ENCODE data around the gene MRPS12.
"Not testable (repeated sequence)": the region's sequence is repeated elsewhere in the genome, so short reads cannot be mapped to it uniquely, and the experiment has no call there.

Gene MRPS12

DNA sequence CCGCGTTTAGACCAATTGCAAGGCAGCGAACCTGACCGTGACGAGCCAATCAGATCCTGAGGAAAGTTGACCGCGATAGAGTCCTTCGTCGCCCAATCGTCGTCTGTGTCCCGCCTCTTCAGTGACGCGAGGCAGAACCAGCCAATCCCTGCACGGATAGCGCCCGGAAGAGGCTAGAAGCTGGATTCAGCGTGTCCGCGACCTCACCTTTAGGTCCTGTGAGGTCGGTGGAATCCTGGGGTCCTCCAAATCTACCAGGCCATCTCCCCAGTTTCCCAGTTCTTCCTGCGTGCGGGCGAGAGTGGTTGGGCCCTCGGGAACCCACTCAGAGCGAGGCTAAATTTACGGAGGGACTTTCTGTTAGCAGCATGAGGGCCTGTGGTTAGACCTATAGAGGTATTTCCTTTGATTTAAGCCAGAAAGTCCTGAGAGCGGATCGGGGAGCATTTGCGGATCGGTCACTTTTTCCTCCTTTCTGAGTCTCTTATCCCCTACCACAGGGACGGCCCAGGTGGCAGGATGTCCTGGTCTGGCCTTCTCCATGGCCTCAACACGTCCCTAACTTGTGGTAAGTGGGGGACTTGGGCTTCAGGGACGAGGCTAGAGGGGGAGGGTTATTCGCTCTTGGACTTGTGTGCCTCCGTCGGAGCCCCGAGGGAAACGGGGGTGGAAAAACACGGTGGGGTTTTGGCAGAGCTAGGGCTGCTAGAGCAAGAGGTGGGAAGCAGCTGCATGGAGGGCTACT, at the start of gene MRPS12:
TSS of gene MRPS12 (plus strand) at position 169 of the 745 bp plus-strand sequence. CDS start at position 520, 351 bp downstream.
- DNase-seq (ENCODE audit: low spot score): peak; percentile 98

DNA sequence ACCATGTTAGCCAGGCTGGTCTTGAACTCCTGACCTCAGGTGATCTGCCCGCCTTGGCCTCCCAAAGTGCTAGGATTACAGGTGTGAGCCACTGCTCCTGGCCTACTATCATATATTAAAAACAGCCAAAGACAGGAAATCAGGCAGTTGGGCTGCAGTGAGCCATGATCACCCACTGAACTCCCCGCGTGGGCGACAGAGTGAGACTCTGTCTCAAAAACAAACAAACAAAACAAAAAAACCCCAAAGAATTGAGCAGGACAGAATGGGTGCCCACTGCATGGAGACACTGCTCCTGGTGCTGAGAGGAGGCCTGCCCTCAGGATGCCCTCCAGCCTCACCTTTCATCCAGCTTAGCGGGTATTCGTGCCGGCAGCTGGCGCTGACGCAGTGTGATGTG, 47.5 kb upstream of the MRPS12 start:
- DNase-seq (ENCODE audit: low spot score): no peak

DNA sequence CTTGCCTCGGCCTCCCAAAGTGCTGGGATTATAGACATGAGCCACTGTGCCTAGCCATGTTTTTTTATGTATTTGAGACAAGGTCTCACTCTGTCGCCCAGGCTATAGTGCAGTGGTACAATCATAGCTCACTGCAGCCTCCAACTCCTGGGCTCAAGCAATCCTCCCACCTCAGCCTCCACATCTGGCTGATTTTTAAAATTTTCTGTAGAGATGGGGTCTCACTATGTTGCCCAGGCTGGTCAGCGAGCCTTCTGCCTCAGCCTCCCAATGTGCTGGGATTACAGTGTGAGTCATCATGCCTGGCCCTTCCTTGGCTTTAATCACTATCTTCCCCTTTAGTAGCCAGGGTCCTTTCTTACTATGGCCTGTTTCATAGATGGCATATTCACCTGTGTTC, 46.1 kb upstream of the MRPS12 start:
- not testable (repeated sequence) for DNase-seq (ENCODE audit: low spot score)

DNA sequence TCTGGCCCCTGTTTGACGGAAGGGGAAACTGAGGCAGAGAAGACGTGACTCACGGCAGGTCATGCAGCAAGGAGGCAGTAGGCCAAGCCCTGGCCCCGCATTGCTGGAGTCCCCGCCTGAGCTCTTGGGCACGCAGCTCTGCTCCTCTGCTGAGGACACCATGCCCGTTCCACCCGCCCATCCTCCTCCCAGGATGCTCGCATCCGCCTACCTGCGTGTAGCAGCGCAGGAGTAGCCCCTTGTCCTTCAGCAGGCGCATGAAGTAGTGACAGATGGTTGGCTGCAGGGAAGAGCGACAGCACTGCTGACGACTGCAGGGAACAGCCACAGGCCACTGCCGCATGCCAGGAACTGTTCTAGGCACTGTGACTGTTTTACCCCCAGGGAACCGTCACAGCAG, 41.9 kb upstream of the MRPS12 start:
- DNase-seq (ENCODE audit: low spot score): no peak

DNA sequence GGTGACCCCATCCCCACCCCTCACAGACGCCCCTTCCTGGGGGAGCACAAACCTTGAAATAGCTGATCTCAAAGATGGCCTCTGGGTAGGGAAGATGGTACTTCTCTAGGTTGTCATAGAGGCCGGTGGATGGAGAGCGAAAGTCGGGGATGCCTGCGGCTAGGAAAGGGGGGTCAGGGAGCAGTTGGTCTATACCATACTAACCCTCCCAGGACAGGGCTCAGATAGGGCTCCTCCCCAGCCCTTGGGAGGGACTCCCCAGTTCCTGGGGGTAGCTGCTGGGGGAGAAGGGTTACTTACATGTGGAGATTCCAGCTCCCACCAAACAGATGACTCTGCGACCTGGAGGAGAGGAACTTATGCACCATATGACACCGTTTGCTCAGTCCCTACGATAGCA, 40.9 kb upstream of the MRPS12 start:
- DNase-seq (ENCODE audit: low spot score): no peak

DNA sequence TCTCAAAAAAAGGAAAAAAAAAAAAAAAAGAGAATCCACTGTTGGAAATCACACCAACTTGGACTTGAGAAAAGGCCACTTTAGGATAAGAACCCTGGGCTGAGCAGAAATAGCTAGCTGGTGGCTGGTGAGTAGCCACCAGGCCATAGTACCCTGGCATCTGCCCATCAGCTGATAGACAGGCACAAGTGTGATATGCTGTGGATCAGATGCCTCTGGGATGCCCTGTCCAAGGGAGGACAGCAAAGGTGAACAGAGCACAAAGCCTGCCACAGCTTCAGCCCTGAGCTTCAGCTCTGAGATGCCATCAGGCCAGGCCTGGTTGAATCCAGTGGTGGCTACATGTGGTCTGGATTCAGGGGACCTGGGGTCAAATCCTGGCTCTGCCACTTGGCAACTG, 40.1 kb upstream of the MRPS12 start:
- no peak for DNase-seq (ENCODE audit: low spot score)

DNA sequence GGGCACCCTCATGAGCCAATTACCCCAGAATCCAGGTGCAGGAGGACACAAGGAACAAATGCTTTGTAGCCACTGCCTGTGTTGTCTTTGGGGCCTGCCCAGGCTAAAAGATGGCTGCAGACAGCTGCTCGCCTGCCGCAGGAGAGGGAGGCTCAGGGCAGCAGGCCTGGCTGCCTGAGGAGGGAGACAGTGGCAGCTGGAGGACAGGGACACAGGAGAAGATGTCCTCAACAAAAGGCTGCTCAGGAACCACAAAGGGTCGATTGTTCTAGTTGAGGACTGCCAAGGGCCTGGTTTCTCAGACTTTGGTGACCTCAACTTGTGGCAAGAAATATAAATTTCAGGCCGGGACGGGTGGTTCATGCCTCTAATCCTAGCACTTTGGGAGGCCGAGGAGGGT, 39.0 kb upstream of the MRPS12 start:
- no peak for DNase-seq (ENCODE audit: low spot score)

DNA sequence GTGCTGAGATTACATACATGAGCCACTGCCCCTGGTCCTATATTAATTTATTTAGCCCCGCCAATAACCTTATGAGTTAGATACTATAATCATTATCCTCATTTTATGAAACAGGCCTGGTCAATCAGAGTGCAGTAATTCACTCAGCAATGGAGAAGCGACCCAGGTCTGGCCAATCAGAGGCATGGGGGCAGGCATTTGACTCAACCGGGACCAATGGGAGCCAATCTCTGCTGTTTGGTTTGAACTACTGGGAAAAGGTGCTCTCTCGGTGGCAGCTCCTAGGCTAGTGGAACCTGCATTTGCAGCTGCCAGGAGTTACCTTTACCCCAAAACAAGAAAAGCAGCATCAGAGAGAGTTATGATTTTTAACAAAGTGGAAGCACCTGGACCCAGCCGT, 37.9 kb upstream of the MRPS12 start:
- no peak for DNase-seq (ENCODE audit: low spot score)

DNA sequence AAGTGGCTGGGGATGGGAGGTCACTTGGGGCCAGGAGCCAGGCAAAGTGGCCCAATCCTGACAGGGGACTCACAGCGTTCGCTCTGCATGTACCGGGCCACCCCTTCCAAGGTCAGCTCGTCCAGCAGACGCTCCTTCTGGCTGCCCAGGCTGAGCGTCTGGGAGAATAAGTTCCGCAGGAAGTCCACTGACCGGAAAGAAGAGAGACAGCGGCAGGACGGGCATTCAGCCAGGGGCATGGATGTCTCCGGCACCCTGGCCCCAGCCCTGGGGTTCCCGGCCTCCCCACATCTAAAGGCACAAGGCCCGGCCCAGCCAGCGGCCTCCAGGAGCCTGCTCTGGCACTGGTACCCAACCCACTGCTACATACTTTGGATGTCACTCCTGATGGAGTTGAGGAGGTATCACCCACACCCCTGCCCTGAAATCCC, 37.4 kb upstream of the MRPS12 start:
- DNase-seq (ENCODE audit: low spot score): no peak

DNA sequence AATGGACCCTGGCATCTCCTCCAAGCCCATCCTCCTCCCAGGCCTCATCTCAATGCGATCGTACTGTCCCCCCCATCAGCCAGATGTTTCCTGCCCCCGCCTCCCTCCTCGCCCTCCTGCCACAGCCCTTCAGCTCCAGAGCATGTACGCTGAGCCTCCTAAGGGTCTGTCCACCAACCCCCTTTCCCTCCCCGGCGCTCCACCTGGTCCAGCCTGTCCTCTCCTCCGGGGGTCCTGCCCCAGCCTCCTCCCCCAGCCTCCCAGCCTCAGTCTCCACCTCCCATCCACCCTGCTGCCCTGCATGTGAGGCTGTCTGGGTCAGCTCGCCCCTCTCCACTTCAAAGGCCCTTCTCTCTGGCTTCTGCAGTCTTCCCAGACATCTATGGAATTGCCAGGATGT, 35.8 kb upstream of the MRPS12 start:
- DNase-seq (ENCODE audit: low spot score): no peak

DNA sequence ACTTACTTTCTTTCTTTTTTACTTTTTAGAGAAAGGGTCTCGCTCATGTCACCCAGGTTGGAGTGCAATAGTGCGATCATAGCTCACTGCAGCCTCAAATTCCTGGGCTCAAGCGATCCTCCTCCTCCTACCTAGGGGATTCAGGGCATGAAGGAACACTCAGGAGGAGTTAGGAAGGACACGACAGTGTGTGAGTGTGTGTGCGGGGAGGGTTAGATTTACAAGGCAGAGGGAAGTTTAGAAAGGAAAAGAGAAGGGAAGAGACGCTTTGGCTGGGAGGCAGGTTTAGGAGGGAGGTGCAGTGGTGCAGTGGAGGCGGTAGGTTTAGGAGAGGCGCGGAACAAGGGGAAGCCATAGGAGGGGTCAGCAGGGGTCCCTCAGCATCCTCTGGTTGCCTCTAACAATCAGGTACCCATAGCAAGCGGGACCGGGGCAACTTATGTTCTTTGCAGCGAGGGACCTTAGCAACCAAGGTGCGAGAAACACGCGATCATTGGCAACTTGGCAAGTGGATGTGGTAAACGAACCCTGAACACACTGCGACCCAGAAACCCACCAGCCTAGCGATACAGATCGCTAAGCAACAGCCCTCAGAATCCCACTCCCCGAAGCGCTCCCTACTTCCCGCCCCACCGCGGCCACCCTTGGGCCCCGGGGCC, 31.8 kb upstream of the MRPS12 start:
- peak; percentile 38 for DNase-seq (ENCODE audit: low spot score)

DNA sequence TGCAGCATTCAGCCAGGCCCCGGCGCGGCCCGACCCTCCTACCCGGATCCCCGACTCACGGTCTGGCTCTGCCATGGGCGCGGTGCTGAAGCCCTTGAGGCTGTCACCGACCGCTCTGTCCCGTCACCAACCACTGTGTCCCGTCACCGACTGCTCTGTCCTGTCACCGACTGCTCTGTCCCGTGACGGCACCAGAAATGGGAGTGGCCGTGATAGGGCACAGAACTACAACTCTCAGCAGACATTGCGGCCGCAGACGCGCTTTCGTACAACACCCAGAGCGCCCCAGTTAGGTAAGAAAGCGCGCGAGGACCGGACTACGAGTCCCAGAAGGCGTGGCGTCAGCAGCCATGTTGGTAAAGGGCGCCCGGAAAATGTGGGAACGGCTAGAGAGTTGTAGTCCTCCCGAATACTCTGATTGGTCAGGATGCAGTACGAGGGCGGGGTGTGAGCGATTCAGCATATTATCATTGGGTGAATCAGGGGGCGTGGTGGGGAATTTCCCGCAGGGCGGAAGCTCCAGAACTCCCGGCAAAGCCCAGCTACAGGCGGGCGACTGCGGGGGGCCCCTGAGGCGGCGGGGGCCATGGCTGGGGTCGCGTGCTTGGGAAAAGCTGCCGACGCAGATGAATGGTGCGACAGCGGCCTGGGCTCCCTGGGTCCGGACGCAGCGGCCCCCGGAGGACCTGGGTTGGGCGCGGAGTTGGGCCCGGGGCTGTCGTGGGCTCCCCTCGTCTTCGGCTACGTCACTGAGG, 31.1 kb upstream of the MRPS12 start, which contains the start of the genes NFKBIB and SIRT2:
TSS of gene NFKBIB (plus strand) at position 523 of the 755 bp plus-strand sequence. CDS start at position 587, 64 bp downstream.
TSS of gene SIRT2 (minus strand) at position 172 of the 755 bp plus-strand sequence. CDS start at position 75, 97 bp downstream.
- DNase-seq (ENCODE audit: low spot score): peak; percentile 98

DNA sequence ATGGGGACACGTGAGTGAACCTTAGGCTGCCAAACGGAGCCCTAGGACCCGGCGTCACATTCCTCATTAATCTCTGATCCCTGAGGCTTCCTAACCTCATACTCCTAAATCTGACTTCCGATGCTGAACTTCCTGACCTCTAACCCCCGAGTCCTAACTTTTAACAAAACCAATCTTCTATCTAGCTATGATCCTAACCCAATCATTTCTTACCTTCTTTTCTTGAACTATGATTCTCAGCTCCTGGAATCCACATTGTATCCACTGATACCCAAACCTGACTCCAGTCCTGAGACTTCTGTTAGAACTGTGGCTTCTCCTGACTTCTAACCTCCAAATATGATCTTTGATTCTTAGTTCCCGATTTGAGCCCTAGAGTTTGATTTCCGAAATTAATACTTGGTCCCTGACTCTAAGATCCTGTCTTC, 30.5 kb upstream of the MRPS12 start:
- no peak for DNase-seq (ENCODE audit: low spot score)

DNA sequence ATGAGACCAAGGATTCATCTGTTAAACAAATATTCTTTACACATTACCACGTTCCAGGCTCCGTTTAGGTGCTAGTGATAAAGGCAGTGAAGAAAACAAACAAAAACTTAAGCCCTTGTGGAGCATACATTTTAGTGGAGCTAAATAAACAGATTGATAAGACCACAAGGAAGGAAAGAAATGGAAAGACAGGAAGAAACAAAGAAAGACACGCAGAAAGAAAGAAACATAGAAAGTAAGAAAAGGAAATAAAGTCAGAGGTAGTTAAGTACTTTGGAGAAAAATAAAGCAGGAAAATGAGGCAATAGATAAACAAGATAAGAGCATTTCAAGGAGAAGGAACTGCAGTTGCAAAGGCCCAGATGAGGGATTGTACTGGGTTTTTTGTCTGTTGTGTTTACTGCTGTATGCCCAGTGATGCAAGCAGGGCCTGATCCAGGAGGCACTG, 30.0 kb upstream of the MRPS12 start:
- no peak for DNase-seq (ENCODE audit: low spot score)

DNA sequence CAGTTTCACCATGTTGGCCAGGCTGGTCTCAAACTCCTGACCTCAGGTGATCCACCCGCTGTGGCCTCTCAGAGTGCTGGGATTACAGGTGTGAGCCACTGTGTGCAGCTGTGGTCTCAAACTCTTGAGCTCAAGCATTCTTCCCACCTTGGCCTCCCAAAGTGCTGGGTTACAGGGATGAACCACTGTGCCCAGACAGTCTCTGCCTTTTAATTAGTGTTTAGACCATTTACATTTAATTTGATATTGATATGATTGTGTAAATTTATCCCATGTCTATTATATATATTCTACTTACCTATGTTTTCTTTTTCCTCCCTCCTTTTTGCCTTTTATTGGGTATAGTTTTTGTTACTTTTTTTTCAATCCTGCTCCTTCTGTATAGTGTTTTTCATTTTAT, 29.1 kb upstream of the MRPS12 start:
- DNase-seq (ENCODE audit: low spot score): no peak

DNA sequence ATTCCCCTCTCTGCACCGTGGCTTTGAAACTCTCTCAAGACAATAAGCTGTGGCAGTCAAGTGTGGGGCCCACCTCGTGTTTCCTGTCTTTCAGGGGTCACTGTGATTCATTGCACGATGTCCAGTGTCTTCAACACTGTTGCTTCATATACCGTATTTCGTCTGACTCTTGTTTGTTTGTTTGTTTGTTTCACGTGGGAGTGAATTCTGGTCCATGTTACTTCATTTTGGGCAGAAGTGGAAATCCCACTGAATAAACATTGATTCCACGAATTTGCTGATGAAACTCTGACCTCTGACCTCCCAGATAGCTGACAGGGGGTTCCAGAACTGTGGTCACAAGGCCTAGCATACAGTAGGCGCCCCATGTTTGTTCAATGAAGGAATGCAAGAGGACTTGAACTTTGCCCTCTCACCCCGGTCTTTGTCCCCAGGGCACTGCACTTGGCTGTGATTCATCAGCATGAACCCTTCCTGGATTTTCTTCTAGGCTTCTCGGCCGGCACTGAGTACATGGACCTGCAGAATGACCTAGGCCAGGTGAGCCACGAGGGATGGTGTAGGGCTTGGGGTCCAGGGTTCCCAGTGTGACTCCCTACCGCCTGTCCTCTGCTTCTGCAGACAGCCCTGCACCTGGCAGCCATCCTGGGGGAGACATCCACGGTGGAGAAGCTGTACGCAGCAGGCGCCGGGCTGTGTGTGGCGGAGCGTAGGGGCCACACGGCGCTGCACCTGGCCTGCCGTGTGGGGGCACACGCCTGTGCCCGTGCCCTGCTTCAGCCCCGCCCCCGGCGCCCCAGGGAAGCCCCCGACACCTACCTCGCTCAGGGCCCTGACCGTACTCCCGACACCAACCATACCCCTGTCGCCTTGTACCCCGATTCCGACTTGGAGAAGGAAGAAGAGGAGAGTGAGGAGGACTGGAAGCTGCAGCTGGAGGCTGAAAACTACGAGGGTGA, 25.9 kb upstream of the MRPS12 start:
- no peak for DNase-seq (ENCODE audit: low spot score)

DNA sequence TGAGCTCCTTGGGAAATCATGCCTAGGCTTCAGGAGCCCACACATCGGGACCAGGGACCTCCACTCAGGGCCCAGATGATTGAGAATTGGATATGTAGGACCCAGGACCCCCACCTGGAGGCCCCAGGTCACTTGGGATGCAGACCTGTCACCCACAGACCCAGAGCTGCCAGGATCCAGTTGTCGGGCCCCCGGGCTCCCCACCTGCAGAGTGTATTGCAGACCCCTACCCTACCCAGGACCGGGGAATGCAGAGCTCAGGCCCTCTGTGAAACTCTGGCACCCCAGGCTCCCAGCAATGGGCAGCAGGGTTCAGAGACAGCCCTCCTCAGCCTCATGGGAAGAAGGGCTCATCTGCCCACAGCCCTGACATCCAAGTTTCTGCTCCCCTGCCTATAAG, 25.1 kb upstream of the MRPS12 start:
- DNase-seq (ENCODE audit: low spot score): no peak

DNA sequence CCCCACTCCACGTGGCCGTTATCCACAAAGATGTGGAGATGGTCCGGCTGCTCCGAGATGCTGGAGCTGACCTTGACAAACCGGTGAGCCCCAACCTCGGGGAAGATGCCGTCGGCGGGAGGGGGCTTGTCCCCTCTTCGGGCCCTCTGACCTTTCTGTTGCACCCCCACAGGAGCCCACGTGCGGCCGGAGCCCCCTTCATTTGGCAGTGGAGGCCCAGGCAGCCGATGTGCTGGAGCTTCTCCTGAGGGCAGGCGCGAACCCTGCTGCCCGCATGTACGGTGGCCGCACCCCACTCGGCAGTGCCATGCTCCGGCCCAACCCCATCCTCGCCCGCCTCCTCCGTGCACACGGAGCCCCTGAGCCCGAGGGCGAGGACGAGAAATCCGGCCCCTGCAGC, 23.5 kb upstream of the MRPS12 start:
- no peak for DNase-seq (ENCODE audit: low spot score)

DNA sequence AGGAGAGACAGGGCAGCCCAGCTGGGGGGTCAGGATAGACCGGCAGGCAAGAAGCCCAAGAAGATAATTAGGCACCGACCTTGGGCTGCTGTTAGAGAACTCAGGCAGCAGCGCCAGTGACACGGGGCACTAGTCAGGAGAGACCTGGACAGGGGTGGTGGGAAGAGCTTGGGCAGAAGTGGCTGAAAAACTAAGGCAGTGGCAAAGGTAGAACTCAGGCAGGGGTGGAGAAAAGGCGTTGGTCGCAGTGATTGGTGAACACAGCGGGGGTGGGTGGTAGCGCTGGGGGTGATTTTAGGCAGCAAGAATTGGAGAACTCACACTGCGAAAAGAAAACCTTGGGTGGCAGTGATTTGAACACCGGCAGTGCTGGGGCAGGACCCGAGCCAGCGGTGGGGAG, 23.1 kb upstream of the MRPS12 start:
- DNase-seq (ENCODE audit: low spot score): no peak

DNA sequence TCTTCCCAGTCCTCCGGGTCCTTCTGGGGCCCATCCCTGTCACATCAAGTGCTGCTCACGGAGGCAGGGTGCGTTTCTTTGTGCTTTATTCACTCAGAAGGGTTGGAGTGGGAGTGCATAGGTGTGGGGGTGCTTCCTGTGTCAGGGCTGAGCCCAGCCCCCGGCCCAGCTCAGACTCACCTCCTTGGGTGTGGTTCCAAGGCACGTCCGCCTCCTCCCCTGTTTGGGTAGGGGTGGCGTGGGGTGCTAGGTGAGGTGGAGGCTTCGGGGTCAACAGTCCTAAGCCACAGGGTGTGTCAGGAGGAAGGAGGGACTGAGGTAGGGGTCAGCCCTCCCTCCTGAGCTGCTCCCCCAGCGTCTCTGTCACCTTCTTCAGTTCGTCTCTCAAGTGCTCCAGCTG, 21.8 kb upstream of the MRPS12 start:
- no peak for DNase-seq (ENCODE audit: low spot score)

DNA sequence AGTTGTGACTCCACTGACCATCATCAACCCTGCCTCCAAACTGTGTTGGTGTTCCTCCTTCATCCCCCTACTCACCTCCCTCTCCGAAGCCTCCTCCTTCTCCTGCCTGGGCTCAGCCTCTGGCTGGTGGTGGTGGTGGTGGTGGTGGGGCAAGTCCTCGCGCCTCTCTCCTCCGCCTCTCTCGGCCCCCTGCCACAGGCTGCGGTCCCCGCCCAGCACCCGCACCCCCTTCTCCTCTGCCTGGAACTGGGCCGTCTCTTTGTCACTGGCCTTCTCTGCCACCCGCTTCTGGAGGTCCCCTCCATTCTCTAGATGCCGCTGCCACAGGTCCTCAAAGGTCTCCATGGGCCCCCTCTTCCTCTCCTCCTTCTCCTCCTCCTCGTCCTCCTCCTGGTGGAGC, 20.3 kb upstream of the MRPS12 start:
- no peak for DNase-seq (ENCODE audit: low spot score)
